ENCODE measurements around the gene DDX59.

Gene DDX59

GRCh38 chr1:200659269-200659668 is 10.4 kb downstream of the DDX59 start:
- DNase-seq (ENCODE audit: insufficient read length, low spot score) (no peak), FAIRE-seq (no peak)
- no peak for TF ChIP-seq CTCF (IDR thresholded peaks at IDR 0.05; ENCODE audit: insufficient read depth, missing control alignments)

GRCh38 chr1:200658037-200658818 is 11.5 kb downstream of the DDX59 start:
- FAIRE-seq = no peak
- DNase-seq (ENCODE audit: insufficient read length, low spot score) = no peak
- TF ChIP-seq CTCF (IDR thresholded peaks at IDR 0.05; ENCODE audit: insufficient read depth, missing control alignments) = no peak

- TF ChIP-seq CTCF (IDR thresholded peaks at IDR 0.05; ENCODE audit: insufficient read depth, missing control alignments) = no peak
- FAIRE-seq = no peak
- no peak for DNase-seq (ENCODE audit: insufficient read length, low spot score)
Observed at GRCh38 chr1:200654660-200655059, 15.0 kb downstream of the DDX59 start.

- no peak for DNase-seq (ENCODE audit: insufficient read length, low spot score)
- TF ChIP-seq CTCF (IDR thresholded peaks at IDR 0.05; ENCODE audit: insufficient read depth, missing control alignments) = no peak
- no peak for FAIRE-seq
Observed at GRCh38 chr1:200653022-200653462, 16.7 kb downstream of the DDX59 start.

- DNase-seq (ENCODE audit: insufficient read length, low spot score) = no peak
- no peak for TF ChIP-seq CTCF (IDR thresholded peaks at IDR 0.05; ENCODE audit: insufficient read depth, missing control alignments)
- no peak for FAIRE-seq
Observed at GRCh38 chr1:200652378-200652777, 17.3 kb downstream of the DDX59 start.

GRCh38 chr1:200646515-200646914 is 23.2 kb downstream of the DDX59 start:
- no peak for TF ChIP-seq CTCF (IDR thresholded peaks at IDR 0.05; ENCODE audit: insufficient read depth, missing control alignments)
- DNase-seq (ENCODE audit: insufficient read length, low spot score) (no peak), FAIRE-seq (no peak)

- FAIRE-seq = no peak
- no peak for TF ChIP-seq CTCF (IDR thresholded peaks at IDR 0.05; ENCODE audit: insufficient read depth, missing control alignments)
- DNase-seq (ENCODE audit: insufficient read length, low spot score) = no peak
Observed at GRCh38 chr1:200644021-200644420, 25.7 kb downstream of the DDX59 start.

Measured in D721Med (cell line).